ENCODE results near the gene ASTN2.
"Not testable (repeated sequence)": the region's sequence is repeated elsewhere in the genome, so short reads cannot be mapped to it uniquely, and the experiment has no call there.

The ASTN2 gene

DNA sequence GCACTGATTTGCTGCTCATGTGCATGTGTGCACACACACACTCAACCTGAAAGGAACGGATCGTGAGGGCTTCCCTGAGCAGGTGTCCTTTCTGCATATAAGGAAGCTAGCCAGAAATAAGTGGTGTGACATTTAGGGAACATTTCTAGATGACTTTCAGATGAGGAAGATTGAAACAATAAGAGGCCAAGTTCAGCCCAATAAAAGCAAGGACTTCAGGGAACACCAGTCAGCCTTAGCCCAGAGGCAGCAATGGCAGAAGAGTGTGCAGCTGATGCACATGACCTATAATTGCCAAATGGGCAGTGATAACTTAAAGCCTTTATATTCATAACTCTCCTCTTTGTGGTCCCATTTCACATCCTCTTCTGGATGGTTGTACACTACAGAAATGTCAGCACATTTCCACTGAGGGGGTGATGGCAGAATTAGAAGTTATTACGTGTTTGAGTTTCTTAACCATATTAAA, 472.2 kb downstream of the ASTN2 start:
- no peak for DNase-seq

DNA sequence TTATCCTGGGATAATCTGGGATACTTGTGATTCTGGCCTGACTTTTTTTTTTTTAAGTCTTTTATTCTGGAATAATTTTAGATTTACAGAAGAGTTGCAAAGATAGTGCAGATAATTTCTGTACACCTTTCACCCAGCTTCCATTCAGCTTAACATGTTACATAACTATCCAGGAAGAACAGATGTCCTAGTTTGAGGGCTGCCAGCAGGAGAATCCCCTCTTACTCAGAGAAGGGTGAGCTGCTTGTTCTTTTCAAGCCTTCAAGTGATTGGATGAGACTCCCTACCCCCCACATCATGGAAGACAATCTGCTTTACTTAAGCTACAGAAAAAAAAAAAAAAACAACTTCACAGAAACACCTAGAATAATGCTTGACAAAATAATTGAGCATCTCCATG, 473.6 kb downstream of the ASTN2 start:
- no peak for DNase-seq

DNA sequence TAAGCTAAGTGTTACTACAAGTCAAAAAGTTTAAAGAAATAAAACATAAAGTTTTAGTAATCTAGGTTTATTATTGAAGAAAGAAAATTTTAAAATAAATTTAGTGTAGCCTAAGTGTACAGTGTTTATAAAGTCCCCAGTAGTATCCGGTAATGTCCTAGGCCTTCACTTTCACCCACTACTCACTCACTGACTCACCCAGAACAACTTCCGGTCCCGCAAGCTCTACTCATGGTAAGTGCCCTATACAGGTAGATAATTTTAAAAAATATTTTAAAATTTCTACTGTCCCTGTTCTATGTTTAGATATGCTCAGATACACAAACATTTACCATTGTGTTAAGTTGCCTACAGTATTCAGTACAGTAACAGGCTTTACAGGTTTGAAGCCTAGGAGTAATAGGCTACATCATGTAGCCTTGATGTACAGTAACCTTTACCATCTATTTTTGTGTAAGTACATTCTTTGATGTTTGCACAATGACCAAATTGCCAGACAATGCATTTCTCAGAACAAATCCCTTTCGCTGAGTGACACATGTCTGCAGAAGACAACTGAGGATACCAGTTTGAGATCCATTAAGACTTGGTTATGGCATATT, 474.1 kb downstream of the ASTN2 start:
- DNase-seq: no peak

DNA sequence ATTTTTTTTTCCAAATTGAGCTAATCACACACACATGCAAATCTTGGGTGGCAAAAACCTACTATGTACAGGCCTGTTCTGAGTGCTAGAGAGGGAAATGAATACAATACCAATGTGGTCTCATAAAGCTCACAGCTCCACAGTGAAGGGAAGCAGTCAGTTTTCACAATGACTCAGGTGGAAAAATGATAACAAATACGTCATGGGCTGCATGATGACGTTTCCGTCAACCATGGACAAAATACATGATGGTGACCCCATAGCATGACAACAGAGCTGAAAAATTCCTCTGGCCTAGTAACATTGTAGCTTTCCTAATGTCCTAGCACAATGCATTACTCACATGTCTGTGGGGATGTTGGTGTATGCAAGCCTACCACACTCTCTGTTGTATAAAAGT, 475.2 kb downstream of the ASTN2 start:
- no peak for DNase-seq

DNA sequence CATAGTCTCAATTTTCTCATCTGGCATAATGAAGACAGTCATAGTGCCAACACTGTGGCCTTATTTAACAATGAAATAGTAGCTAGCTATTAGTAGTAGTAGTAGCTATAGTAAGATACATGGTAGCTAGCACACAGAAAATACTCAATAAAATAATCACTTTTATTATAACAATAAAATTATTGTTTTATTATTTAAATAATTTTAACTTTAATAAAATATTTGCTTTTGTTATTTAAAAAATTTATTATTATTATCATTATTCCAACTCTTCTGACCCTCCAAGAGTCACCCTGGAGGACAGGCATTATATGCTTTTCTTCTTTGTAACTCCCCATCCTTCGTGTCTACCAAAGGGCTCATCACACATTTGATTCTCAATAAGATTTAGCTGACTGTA, 475.7 kb downstream of the ASTN2 start:
- DNase-seq: no peak

DNA sequence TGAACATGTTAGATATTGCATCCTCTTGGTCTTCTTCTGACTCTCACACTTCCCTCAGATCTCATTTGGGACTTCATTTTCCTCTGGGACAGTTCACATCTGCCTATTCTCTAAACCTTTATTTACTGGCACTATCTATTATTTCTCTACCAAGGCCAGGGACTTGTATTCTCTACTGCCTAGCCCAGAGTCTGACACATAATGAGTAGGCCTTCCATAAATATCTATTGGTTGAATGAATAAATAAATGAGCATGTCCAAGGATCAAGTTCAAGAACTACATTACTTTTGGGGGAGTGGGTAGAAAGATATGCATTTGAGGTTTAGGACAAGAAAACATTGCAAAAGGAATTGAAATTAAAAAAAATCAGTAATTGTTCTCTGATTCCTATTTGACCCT, 477.5 kb downstream of the ASTN2 start:
- DNase-seq: no peak

DNA sequence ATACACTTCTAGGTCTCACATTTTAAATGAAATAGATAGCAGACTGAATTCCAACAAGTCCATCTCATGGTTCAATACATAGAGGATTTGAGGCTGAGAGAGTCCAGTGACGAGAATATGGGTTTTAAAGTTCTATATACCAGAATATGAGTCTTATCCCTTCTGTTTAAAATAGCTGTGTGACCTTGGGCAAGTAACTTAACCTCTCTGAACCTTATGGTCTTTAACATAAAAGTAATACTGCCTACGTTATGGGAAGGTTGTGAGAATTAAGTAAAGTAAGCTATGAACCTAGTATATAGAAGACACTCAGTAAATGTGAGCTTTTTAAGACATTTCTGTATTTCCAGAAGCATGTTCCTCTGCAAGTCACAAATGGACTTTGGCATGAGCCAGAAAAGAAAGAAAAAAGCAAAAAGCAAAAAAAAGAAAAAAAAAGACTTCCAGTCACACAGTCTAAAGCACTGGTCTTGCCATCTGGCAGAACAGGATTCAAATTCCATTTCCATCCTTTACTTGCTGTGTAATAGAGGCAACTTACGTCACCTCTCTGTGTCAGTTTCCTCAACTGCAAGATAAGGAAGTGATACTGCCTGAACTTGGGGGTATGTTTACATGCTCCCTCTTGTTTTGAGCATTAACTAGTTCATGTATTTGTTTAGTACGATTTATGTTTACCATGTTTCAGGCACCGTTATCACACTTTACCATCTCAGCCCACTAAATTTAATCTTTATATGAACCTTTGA, 479.5 kb downstream of the ASTN2 start:
- no peak for DNase-seq

DNA sequence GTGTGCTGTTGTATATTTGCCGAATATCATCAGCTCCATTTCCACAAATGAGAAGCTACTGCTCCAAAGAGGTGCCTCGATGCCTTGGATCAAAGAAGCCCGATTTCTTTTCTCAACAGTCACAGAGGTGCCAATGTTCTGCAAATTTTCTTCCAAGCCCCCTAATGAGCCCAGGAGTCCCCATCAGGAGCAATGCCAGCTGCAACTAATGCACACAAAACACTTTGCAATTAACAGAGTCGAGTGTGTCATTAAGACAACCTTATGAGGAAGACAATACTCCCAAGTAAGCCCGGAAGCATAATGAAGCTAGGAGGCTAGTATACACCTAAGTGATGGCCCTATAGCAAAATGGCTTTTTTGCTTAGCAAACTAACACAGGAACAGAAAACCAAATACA, 480.7 kb downstream of the ASTN2 start:
- DNase-seq: no peak

DNA sequence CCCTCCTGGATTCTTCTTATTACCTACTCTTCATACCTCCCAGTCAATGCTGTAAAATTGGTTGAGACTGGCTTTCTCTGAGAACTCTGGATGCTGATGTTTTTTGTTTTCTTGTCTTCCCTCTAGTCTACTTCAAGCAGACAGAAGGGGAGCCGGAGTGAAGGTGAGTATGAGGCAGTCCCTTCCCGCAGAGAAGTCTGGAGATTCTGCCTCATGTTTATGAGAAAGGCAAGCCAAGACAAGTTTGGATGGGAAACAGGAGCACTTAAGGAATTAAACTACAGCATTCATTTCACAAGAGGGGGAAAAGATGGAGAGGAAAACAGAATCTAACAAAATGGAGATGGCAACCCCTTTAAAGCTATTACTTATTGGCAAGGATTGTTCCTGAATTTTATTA, 481.6 kb downstream of the ASTN2 start:
- DNase-seq: no peak

DNA sequence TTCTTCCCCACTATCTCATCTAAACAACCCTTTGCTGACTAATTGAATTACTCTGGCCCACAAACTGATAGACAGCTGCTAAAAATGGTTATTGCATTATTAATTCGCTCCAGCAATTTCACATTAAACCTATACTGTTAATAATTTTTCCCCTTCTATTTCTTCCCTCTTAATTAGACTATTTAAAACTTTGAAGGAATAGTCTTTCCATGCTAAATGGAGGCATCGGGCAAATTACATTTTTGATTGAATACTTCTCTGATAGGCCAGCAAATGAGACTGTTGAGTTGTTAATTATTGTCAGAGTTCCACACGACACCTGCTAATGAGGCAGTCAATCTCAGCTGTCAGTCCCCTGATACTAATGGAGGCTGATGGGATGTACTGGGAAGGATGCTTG, 485.2 kb downstream of the ASTN2 start:
- DNase-seq: no peak

DNA sequence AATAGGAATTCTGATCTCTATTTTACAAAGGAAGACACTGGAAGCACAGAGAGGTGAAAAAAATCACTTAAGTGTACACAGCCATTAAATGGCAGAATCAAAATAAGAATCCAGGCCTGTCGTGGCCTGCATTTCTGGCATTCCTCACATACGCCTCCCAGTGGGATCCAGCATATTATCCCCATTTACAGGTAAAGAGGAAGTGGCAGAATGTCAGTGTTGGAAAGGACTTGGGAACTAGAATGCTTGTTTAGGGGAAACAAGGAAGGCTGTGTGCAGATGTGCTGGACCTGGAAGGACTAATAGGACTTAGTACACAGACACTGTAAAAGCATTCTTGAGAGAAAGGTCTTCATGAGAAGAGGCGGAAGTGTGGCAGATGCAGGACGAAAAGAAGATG, 486.0 kb downstream of the ASTN2 start:
- DNase-seq: no peak

DNA sequence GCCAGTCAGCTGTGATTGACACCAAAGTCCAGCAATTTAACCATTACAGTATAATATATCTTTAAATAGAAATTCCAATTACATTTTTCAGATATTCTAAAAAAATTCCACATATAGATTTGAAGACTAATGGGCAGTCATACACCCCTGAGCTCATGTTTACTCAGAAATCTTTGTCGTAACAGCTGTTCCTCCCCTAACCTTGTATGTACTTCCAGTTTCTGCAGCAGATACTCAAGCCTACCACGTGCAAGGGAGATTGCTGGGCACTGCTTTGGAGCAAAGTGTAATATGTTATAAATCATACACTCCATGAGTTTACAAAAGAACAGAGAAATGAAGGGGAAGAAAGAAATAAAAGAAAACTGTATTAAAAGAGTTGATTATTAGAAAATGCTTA, 486.6 kb downstream of the ASTN2 start:
- DNase-seq: no peak

DNA sequence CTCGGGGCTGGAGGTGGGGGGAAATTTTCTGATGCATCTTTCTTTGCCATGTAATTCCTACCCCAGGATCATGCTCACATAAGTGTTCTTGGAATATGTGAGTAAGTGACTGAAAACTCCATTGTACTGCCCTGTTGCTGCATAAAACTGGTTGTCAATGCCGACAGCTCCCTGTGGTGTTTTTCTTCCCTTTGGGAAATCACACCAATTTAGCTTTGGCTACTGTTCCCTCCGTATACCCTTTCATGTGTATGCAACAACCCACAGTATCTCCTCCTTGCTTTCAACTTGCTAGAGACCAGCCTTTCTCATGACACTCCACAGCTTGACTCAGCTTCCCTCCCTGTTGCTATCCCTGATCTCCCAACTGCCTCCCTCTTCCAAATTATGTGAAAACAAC, 487.1 kb downstream of the ASTN2 start:
- no peak for DNase-seq

DNA sequence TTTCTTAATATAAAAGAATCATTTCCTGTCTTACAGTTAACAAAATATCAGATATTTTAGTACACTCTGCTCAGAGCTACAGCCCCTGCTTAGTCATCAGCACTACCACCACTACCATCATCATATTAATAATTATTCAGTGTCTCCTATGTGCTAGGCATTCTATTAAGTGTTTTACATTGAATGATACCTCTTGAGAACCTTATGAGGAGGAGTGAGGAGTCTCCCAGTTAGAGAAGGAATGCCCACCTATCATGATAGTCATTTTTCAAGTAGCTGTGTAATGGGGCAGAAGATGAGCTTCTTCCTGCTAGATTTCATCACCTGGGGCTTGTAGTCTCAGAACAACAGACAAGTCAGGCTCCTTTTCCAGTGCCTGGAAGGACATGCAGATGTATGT, 489.7 kb downstream of the ASTN2 start:
- no peak for DNase-seq

DNA sequence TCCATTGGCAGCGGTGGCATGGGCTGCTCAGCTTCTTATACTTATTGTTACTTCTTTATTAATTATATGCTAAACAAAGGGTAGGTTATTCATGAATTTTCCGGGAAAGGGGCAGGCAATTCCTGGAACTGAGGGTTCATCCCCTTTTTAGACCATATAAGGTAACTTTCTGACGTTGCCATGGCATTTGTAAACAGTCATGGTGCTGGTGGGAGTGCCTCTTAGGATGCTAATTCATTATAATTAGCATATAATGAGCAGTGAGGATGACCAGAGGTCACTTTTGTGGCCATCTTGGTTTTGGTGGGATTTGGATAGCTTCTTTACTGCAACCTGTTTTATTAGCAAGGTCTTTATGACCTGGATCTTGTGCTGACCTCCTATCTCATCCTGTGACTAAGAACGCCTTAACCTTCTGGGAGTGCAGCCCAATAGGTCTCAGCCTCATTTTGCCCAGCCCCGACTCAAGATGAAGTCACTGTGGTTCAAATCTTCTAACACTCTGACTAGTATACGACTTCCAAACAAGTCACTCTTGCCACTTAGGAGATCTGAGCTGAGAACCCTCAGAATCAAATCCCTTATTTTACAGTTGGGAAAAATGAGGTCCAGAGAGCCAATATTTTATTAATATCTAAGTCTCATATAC, 490.3 kb downstream of the ASTN2 start:
- no peak for DNase-seq

DNA sequence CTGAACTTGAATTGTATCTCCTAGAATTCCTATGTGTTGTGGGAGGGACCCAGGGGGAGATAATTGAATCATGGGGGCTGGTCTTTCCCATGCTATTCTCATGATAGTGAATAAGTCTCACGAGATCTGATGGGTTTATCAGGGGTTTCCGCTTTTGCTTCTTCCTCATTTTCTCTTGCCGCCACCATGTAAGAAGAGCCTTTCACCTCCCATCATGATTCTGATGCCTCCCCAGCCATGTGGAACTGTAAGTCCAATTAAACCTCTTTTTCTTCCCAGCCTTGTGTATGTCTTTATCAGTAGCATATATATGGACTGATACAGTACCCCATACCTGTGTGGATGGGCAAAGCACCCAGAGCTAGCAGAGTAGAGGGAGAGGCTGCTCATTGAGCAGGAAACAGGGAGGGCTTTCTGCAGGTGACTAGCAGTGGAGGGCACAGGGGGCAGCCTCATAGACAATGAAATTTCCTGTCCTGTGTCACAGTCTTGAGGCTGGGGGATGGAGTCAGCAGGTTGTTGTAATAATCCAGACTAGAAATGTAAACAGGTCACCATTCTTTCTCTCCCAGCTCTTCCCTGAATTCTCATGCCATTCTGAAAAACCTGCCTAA, 496.9 kb downstream of the ASTN2 start:
- DNase-seq: not testable (repeated sequence)

DNA sequence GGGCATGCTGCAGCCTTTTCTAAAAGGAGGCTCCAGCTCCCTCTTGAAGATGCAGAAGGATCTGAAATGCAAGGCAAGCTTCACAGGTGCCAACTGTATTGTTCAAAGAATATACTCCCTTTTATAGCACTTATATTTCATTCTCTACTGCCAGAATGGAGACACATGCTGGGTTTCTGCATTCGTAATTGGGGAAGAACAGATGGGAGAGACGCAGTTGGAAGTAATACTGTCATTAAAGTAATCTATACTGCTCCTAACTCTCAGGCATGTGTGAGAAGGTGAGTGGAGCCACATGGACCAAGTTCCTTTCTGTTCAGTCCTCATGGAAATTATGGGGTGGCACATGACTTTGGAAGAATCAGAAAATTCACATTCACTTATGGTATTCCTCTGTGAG, 501.3 kb downstream of the ASTN2 start:
- no peak for DNase-seq

DNA sequence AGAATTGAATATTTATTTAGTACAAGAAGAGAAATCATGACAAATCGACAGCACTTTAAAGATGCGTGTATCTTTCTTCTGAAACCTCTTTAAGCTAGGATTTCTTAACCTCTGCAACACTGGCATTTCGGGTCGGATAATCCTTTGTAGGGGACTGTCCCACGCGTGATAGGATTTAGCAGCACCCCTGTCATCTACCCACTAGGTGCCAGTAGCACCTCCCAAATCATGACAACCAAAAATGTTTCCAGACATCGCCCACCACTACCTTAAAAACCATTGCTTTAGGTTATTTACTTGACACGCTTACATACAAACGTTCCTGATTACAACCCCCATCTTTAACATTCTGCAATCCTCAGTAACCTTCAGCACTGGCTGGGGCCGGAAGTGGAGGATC, 504.7 kb downstream of the ASTN2 start:
- DNase-seq: no peak

DNA sequence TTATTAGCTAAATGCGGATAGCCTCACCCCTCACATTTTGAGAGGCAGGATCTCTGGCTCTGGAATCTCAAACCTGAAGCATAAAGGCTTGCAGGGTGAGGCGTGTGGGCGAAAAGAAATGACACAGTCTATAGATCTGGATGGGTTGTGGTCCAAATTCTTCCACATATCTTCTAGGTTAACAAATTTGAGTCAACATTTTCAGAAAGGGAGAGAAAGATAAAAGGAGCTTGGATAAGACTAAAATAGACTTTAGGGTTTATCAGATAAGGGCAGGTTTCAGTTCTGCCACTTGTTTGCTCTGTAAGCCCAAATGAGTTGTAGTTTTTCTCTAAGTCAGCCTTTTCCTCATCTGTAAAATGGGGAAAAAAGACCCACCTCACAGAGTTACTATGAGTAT, 506.9 kb downstream of the ASTN2 start:
- DNase-seq: no peak

DNA sequence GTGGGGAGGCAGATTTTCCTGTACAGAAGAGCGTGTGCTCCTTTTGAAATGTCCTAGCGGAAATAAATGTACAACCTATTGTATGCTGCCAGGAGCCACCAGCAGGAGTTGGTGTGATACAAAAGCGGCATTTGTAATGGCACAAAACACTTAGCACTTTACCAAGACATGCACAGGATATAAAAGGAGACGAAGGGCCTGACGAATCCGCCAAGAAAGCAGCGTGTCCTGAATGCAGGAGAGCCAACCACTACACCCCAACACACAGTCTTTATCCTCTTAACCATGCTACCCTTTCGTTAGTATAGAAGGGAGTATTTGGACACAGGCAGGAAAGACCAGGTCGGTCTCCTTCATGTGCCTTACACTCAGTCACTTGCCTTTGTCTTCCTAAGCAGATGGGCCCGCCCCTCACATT, 509.7 kb downstream of the ASTN2 start:
- DNase-seq: no peak

DNA sequence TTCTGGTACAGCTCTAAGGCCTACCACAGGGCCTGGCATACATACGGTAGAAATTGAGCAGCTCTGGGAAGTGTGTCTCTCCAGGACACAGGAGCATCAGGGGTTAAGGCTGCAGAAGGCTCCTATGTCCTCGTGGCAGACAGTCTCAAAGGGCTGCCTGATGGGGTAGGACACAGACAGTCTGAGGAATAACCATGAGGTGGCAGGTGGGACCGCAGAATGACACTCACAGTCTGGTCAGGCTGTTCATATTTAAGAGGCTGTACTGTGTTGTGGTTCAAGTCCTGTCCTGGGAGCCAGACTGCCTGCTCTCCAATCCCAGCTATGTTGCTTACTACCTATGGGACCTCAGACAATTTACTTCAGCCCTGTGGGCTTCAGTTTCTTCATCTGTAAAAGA, 510.7 kb downstream of the ASTN2 start:
- DNase-seq: no peak

DNA sequence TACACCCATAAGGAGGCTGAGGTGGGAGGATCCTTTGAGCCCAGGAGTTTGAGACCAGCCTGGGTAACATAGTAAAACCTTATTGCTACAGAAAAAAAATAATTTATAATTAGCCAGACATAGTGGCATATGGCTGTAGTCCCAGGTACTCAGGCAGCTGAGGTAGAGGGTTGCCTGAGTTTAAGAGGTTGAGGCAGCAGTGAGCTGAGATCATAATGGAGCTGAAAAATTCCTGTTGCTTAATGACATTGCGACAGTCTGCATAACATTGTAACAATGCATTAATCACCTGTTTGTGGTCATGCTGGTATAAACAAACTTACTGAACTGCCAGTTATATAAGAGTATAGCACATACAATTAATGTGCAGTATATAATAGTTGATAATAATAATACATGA, 513.6 kb downstream of the ASTN2 start:
- no peak for DNase-seq

DNA sequence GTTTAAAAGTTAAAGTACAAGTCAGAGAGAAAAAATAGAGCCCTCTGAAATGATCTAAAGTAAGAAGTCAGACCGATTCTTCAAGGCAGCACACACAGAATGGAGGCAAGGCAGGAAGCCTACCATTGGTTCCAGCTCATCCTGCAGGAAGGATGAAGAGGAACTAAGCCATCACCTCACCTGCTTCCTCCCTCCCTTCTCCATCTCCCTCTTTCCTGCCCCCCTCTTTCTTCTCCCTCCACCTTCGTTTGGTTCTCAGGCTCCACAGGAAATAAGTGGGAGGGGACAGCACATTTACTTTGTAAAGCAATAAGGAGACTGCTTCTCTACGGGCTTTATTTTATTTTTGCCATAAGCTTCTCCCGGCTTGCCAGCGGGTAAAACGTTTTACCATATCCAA, 514.3 kb downstream of the ASTN2 start:
- DNase-seq: no peak

DNA sequence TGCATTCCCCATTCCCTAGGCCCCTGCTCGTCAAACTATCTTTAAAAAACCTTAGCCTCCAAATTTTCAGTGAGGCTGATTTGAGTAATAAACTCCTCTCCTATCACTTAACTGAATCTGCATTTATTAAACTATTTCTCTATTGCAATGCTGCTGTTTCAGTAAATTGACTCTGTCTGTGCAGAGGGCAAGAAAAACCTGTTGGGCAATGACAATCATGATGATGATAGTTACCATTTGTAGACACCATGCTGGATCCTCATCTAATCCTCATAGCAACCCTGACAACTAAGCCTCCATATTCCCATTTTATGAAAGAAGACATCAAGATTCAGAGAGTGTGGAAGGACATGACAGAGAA, 514.9 kb downstream of the ASTN2 start:
- DNase-seq: no peak

Data from activated gamma-delta T cell (primary cell).